SK-N-SH (cell line): ENCODE data around the gene GPD1L. TPM values are rescaled to one million over a fixed set of nuclear protein-coding genes. Genes with fewer than 3 reads are reported as not detected.

Experiments used
- CTCF ChIA-PET: fragments of 300-600, 350-600 bp; formaldehyde crosslinking; extraction: SDS; loops from one replicate; lab custom pipeline; 2021; lab: Yijun Ruan, JAX
- POLR2A ChIA-PET: fragments of 350-600 bp; sonication (Branson Sonifier 250); formaldehyde crosslinking; extraction: SDS; loops from one replicate; lab custom pipeline; 2020; ENCODE audit warnings: antibody characterized with exemption, inconsistent platforms; lab: Yijun Ruan, JAX
- DNase-seq: peaks from one replicate; pipeline ENCODE4 v3.0.0; 2012
- H2AFZ ChIP-seq: fragments of 200-600 bp; sonication (generic); 2 replicates; pipeline ENCODE4 v1.8.1; 2016; ENCODE audit warnings: antibody characterized with exemption, mild to moderate bottlenecking, low read depth
- H3F3A ChIP-seq: fragments of 200-600 bp; sonication (generic); replicated peaks from 2 replicates; pipeline ENCODE3; 2016; ENCODE audit warnings: antibody characterized with exemption, mild to moderate bottlenecking; ENCODE audit not compliant: insufficient read depth
- H3K27ac ChIP-seq, 2 experiments: fragments of 200-500 bp in 1 of 2; fragments of 200-600 bp in 1 of 2; sonication (Bioruptor generic) in 1 of 2; sonication (generic), shearing (Covaris generic) in 1 of 2; 2 replicates each; pipeline versions ENCODE4 v1.5.1 to v1.6.1; 2014 to 2016; ENCODE audit warnings: low read depth in 2 of 2, inconsistent platforms in 1 of 2, low read length in 1 of 2, mild to moderate bottlenecking in 1 of 2, mixed read lengths in 1 of 2
- H3K27me3 ChIP-seq: fragments of 200-600 bp; sonication (generic), shearing (Covaris generic); 2 replicates; pipeline ENCODE4 v1.6.1; 2016; ENCODE audit warnings: mixed run types; ENCODE audit not compliant: insufficient read depth
- H3K36me3 ChIP-seq, 2 experiments: fragments of 200-500 bp in 1 of 2; fragments of 200-600 bp in 1 of 2; sonication (Bioruptor generic) in 1 of 2; sonication (generic) in 1 of 2; replicated peaks in 1 of 2; 2 replicates each; pipeline versions ENCODE3 to v1.5.1; 2014 to 2016; ENCODE audit warnings: low read length in 1 of 2, mild to moderate bottlenecking in 1 of 2; ENCODE audit not compliant: insufficient read depth in 2 of 2, control insufficient read depth in 1 of 2
- H3K4me1 ChIP-seq, 2 experiments: fragments of 200-500 bp in 1 of 2; fragments of 200-600 bp in 1 of 2; sonication (Bioruptor generic) in 1 of 2; sonication (generic), shearing (Covaris generic) in 1 of 2; 2 replicates each; pipeline versions ENCODE4 v1.5.1 to v1.6.1; 2014 to 2016; ENCODE audit warnings: low read depth in 1 of 2, low read length in 1 of 2, mixed run types in 1 of 2; ENCODE audit not compliant: insufficient read depth in 2 of 2, control insufficient read depth in 1 of 2
- H3K4me2 ChIP-seq: fragments of 200-600 bp; sonication (generic), shearing (Covaris generic); 2 replicates; pipeline ENCODE4 v1.6.1; 2017; ENCODE audit warnings: mixed run types
- H3K4me3 ChIP-seq, 2 experiments: fragments of 200-500 bp in 1 of 2; fragments of 200-600 bp in 1 of 2; sonication (Bioruptor generic) in 1 of 2; sonication (generic), shearing (Covaris generic) in 1 of 2; 2 replicates each; pipeline versions ENCODE4 v1.5.1 to v1.8.1; 2014 to 2016; ENCODE audit warnings: low read depth in 2 of 2, inconsistent platforms in 1 of 2, low read length in 1 of 2, mild to moderate bottlenecking in 1 of 2, mixed read lengths in 1 of 2, moderate library complexity in 1 of 2
- H3K79me2 ChIP-seq: fragments of 200-600 bp; sonication (generic); 2 replicates; pipeline ENCODE4 v1.8.1; 2017; ENCODE audit warnings: mild to moderate bottlenecking; ENCODE audit not compliant: insufficient read depth
- H3K9ac ChIP-seq: fragments of 200-600 bp; sonication (generic); 2 replicates; pipeline ENCODE4 v1.6.1; 2017; ENCODE audit warnings: mixed run types
- H3K9me2 ChIP-seq: fragments of 200-600 bp; sonication (generic); 2 replicates; pipeline ENCODE4 v1.6.1; 2017; ENCODE audit warnings: mixed run types
- H3K9me3 ChIP-seq: fragments of 200-600 bp; sonication (generic); 2 replicates; pipeline ENCODE4 v1.6.1; 2017; ENCODE audit warnings: mixed run types, mild to moderate bottlenecking, moderate library complexity
- H4K20me1 ChIP-seq: fragments of 200-600 bp; sonication (generic); 2 replicates; pipeline ENCODE4 v1.6.1; 2017; ENCODE audit warnings: mild to moderate bottlenecking, mixed run types; ENCODE audit not compliant: insufficient read depth
- CHD2 ChIP-seq: fragments of 150-350 bp; IDR thresholded peaks from 2 replicates; pipeline ENCODE4 v1.6.1; 2018; ENCODE audit warnings: low read length; ENCODE audit not compliant: partially characterized antibody
- FOXJ3 ChIP-seq: sonication (generic); formaldehyde crosslinking; IDR thresholded peaks from 2 replicates; pipeline ENCODE4 v1.5.1; 2020; ENCODE audit warnings: mild to moderate bottlenecking, missing genetic modification reagents
- IRF3 ChIP-seq: fragments of 150-350 bp; IDR thresholded peaks from 2 replicates; pipeline ENCODE4 v1.6.1; 2016; ENCODE audit warnings: mild to moderate bottlenecking, low read depth, low read length
- MEF2A ChIP-seq: IDR thresholded peaks from 2 replicates; pipeline ENCODE4 v1.4.0; 2012; ENCODE audit warnings: low read depth, borderline replicate concordance
- NFIC ChIP-seq: IDR thresholded peaks from 2 replicates; pipeline ENCODE4 v1.4.0; 2012; ENCODE audit warnings: borderline replicate concordance
- PBX3 ChIP-seq: IDR thresholded peaks from 2 replicates; pipeline ENCODE4; 2012
- POLR2AphosphoS5 ChIP-seq: IDR thresholded peaks from 2 replicates; pipeline ENCODE4 v1.6.1; 2012; ENCODE audit warnings: low read depth, low read length
- SMC3 ChIP-seq: IDR thresholded peaks from 2 replicates; pipeline ENCODE4 v1.6.1; 2012; ENCODE audit warnings: low read depth, low read length, improper control_type of control experiment
- TAF1 ChIP-seq: IDR thresholded peaks from 2 replicates; pipeline ENCODE4 v1.6.1; 2012; ENCODE audit warnings: low read depth, mild to moderate bottlenecking, low read length, moderate library complexity, borderline replicate concordance
- YY1 ChIP-seq: IDR thresholded peaks from 2 replicates; pipeline ENCODE4 v1.4.0; 2012; ENCODE audit warnings: low read depth, mild to moderate bottlenecking
- WGBS: methylation state at CpG from one replicate; pipeline ENCODE4 v1.1.6; 2017; ENCODE audit warnings: low lambda C conversion rate; 5-methylcytosine and 5-hydroxymethylcytosine counted together
- polyA plus RNA-seq, 3 experiments: library from polyadenylated mRNA; depleted of rRNA; stranded (reverse); fragments of >200 nt; gene quantifications; 2 replicates each; pipeline ENCODE4 v1.2.3, GENCODE V29; 2012
- TF ChIP-seq, protein P1 (sequence below): IDR thresholded peaks from 2 replicates; pipeline ENCODE4 v1.4.0; 2012; ENCODE audit warnings: low read depth, borderline replicate concordance

The GPD1L gene
- polyA plus RNA-seq, 1 of the 3 experiments (the other 2 are of a cell fraction), result 6.1 TPM

DNA sequence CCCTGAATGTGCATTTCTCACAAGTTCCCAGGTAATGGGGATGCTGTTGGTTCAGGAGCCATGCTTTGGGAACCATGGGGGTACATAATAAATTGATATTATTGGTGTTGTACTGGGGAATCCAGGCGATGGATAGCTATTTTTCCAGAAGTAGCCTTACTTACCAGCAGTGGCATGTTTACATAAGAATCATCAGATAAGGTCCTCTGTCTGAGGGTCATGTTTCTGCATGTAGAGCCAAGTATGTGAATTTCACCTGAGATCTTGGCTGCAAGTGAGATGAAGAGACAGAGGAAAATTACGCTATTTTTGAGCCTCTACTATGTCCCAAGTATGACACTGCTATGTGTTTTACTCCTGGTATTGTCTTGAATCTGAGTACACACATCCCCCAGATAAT lies 26.3 kb downstream of the GPD1L start:
- no peak overlapping the region for H2AFZ ChIP-seq
- H3K27ac ChIP-seq, result no peak overlapping the region
- peaks cover 0 to 6% of the 10 kb centered on the region in 2 experiments; a peak in 2 of 4 replicates for H3K4me1 ChIP-seq
- no peak overlapping the region for H3K9ac ChIP-seq
- H3K4me2 ChIP-seq, result no peak overlapping the region
- no peaks in the 10 kb centered on the region for H4K20me1 ChIP-seq
- H3K4me3 ChIP-seq, result no peak overlapping the region
- TF ChIP-seq YY1 (no peak), POLR2AphosphoS5 (no peak), PBX3 (no peak), IRF3 (no peak), SMC3 (no peak), TAF1 (no peak), MEF2A (no peak), NFIC (no peak), CHD2 (no peak)
- TF ChIP-seq, protein P1, sequence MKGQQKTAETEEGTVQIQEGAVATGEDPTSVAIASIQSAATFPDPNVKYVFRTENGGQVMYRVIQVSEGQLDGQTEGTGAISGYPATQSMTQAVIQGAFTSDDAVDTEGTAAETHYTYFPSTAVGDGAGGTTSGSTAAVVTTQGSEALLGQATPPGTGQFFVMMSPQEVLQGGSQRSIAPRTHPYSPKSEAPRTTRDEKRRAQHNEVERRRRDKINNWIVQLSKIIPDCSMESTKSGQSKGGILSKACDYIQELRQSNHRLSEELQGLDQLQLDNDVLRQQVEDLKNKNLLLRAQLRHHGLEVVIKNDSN, result no peak
- TF ChIP-seq, all 33 proteins: peak for 0
- Histone ChIP-seq H3K79me2 (no peaks in the 10 kb centered on the region), H3K27me3 (no peaks in the 10 kb centered on the region), H3K36me3 (no peaks in the 10 kb centered on the region), H3K9me3 (no peaks in the 10 kb centered on the region), H3F3A (no peaks in the 10 kb centered on the region), H3K9me2 (no peaks in the 10 kb centered on the region)
- ChIA-PET CTCF (interaction anchor here (1.0 to 2.0 kb wide), 3 partner anchors 12 to 113 kb away, joined by 4 to 9 read pairs (median 6); no protein-coding TSS in a partner anchor), POLR2A (no interaction called here)
- DNase-seq, result no peak
- 95% methylated on average over 2 of the region's 2 CpGs for WGBS

DNA sequence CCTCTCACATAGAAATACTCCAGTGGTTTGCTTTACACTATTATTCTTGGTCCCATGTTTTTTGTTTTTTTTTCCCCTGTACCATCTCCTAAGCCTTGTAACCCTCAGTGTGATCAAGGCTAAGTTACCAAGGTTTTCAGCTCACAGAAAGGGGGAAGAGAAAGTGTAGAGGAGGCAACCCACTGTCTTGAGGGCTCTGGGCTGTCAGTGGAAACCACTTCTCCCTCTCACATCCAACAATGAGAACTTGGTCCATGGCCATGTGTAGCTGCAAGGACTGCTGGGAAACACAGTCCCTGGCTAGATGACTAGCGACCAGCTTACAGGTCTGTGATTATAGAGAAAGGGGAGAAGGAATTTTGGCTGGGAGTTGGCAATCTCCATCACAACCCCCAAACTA lies 30.3 kb downstream of the GPD1L start:
- Histone ChIP-seq H3K9me3 (no peaks in the 10 kb centered on the region), H3K4me1 (peaks cover 0 to 19% of the 10 kb centered on the region in 2 experiments; a peak in 2 of 4 replicates), H3K27me3 (no peaks in the 10 kb centered on the region), H4K20me1 (no peaks in the 10 kb centered on the region), H3K9ac (no peak overlapping the region), H3F3A (peaks cover 3% of the 10 kb centered on the region), H3K79me2 (no peaks in the 10 kb centered on the region), H2AFZ (no peak overlapping the region), H3K9me2 (no peaks in the 10 kb centered on the region), H3K27ac (no peak overlapping the region), H3K4me2 (no peak overlapping the region), H3K4me3 (no peak overlapping the region), H3K36me3 (no peaks in the 10 kb centered on the region)
- no peak for DNase-seq
- no peak for TF ChIP-seq FOXJ3
- ChIA-PET POLR2A (no interaction called here), CTCF (interaction anchor here (1.2 to 2.2 kb wide), 3 partner anchors 10 to 118 kb away, joined by 3 to 7 read pairs (median 7); no protein-coding TSS in a partner anchor)
- 80% methylated on average over 1 of the region's 1 CpG for WGBS
